A549 (cell line): Measurements from ENCODE around the gene TMPRSS4. TPM values are rescaled to one million over a fixed set of nuclear protein-coding genes. Genes with fewer than 3 reads are reported as not detected.

ENCODE experiments used
- ATAC-seq, 2 experiments: fragments of 200-7000 bp in 1 of 2; fragments of >200 bp in 1 of 2; cut with Nextera tagmentation in 1 of 2; cut with Tn5 transposase in 1 of 2; 3 replicates each; pipeline versions ENCODE4 v1.8.0 to v1.9.1; 2018 to 2020; ENCODE audit warnings: mild to moderate bottlenecking in 1 of 2, moderate library complexity in 1 of 2
- CTCF ChIA-PET: fragments of 300-600 bp; sonication (Branson Sonifier 250); formaldehyde crosslinking; extraction: SDS; loops from one replicate; lab custom pipeline; 2021; ENCODE audit warnings: antibody characterized with exemption, inconsistent platforms; lab: Yijun Ruan, JAX
- POLR2A ChIA-PET: fragments of 350-600 bp; formaldehyde crosslinking; extraction: SDS; loops from one replicate; lab custom pipeline; 2021; ENCODE audit warnings: antibody characterized with exemption, inconsistent platforms; lab: Yijun Ruan, JAX
- DNase-seq, 2 experiments: peaks; one replicate each; pipeline versions ENCODE4 v3.0.0 to v3.0.0-alpha.2; 2011 to 2016; ENCODE audit warnings: low read depth in 1 of 2, low spot score in 1 of 2
- FAIRE-seq: peaks from 2 replicates; lab custom pipeline; 2011; peaks lifted over from hg19 to GRCh38; lab: Jason Lieb, UNC
- H3K27ac ChIP-seq, 2 experiments: fragments of >200 bp; sonication (Bioruptor Twin); formaldehyde crosslinking; 3 replicates each; pipeline ENCODE4 v1.5.1; 2016 to 2017
- H3K4me1 ChIP-seq: fragments of >200 bp; sonication (Bioruptor Twin); formaldehyde crosslinking; 3 replicates; pipeline ENCODE4 v1.6.1; 2016
- H3K4me2 ChIP-seq: fragments of >200 bp; sonication (Bioruptor Twin); formaldehyde crosslinking; 3 replicates; pipeline ENCODE4 v1.6.1; 2016
- H3K4me3 ChIP-seq: fragments of >200 bp; sonication (Bioruptor Twin); formaldehyde crosslinking; 3 replicates; pipeline ENCODE4 v1.5.1; 2016
- H3K9me3 ChIP-seq: fragments of >200 bp; sonication (Bioruptor Twin); formaldehyde crosslinking; 3 replicates; pipeline ENCODE4 v1.6.1; 2016
- CBX2 ChIP-seq: fragments of 200-600 bp; sonication (generic); IDR thresholded peaks from 2 replicates; pipeline ENCODE4 v1.6.1; 2016; ENCODE audit warnings: low read depth, mild to moderate bottlenecking, borderline replicate concordance
- CHD2 ChIP-seq: fragments of 150-350 bp; IDR thresholded peaks from 2 replicates; pipeline ENCODE4 v1.6.1; 2014; ENCODE audit warnings: low read length; ENCODE audit not compliant: partially characterized antibody
- CHD4 ChIP-seq: fragments of 200-600 bp; sonication (generic); IDR thresholded peaks from 2 replicates; pipeline ENCODE4 v1.6.1; 2016; ENCODE audit warnings: antibody characterized with exemption, mild to moderate bottlenecking, borderline replicate concordance
- CTCF ChIP-seq: fragments of >200 bp; sonication (Bioruptor Twin); formaldehyde crosslinking; IDR thresholded peaks from 3 replicates; pipeline ENCODE4 v1.5.1; 2016
- EHF ChIP-seq: fragments of 250-450 bp; sonication (Bioruptor Pico); IDR thresholded peaks from 2 replicates; pipeline ENCODE4 v1.5.0; 2020; ENCODE audit warnings: mild to moderate bottlenecking
- FOSB ChIP-seq: fragments of 250-450 bp; sonication (Bioruptor Pico); IDR thresholded peaks from 2 replicates; pipeline ENCODE4 v1.5.0; 2020; ENCODE audit warnings: mild to moderate bottlenecking, moderate library complexity
- HDAC2 ChIP-seq: fragments of 200-600 bp; sonication (generic); IDR thresholded peaks from 2 replicates; pipeline ENCODE4 v1.6.1; 2016
- HEYL ChIP-seq: fragments of 250-450 bp; sonication (Bioruptor Pico); IDR thresholded peaks from 2 replicates; pipeline ENCODE4 v1.8.0; 2021; ENCODE audit warnings: mild to moderate bottlenecking, moderate library complexity
- HOXA7 ChIP-seq: fragments of 250-450 bp; sonication (Bioruptor Pico); IDR thresholded peaks from 2 replicates; pipeline ENCODE4 v1.5.0; 2020; ENCODE audit warnings: mild to moderate bottlenecking, moderate library complexity
- HOXB13 ChIP-seq: fragments of 250-450 bp; sonication (Bioruptor Pico); IDR thresholded peaks from 2 replicates; pipeline ENCODE4 v1.5.0; 2020; ENCODE audit warnings: low read depth, mild to moderate bottlenecking, moderate library complexity
- JUNB ChIP-seq: fragments of >200 bp; sonication (Bioruptor Twin); formaldehyde crosslinking; IDR thresholded peaks from 2 replicates; pipeline ENCODE4 v1.6.1; 2016
- KDM1A ChIP-seq: fragments of 200-600 bp; sonication (generic); IDR thresholded peaks from 2 replicates; pipeline ENCODE4 v1.6.1; 2016; ENCODE audit warnings: low read depth, mild to moderate bottlenecking
- PHF8 ChIP-seq: fragments of 200-600 bp; sonication (generic); IDR thresholded peaks from 2 replicates; pipeline ENCODE4 v1.6.1; 2016; ENCODE audit warnings: low read depth, mild to moderate bottlenecking, antibody characterized with exemption, moderate library complexity, borderline replicate concordance
- POLR2A ChIP-seq: IDR thresholded peaks from 2 replicates; pipeline ENCODE4 v1.6.1; 2012; ENCODE audit warnings: mild to moderate bottlenecking, low read length
- POLR2AphosphoS2 ChIP-seq: conservative IDR thresholded peaks from 2 replicates; pipeline ENCODE4 v1.6.1; 2012; ENCODE audit warnings: low read length, improper control_type of control experiment, inconsistent platforms
- RAD21 ChIP-seq, 2 experiments: fragments of >200 bp in 1 of 2; sonication (Bioruptor Twin) in 1 of 2; formaldehyde crosslinking in 1 of 2; IDR thresholded peaks in 1 of 2; conservative IDR thresholded peaks in 1 of 2; 2 replicates in 1 of 2; 3 replicates in 1 of 2; pipeline ENCODE4 v1.6.1; 2012 to 2018; ENCODE audit warnings: inconsistent platforms in 1 of 2
- RARB ChIP-seq: fragments of 250-450 bp; sonication (Bioruptor Pico); IDR thresholded peaks from 2 replicates; pipeline ENCODE4 v1.8.0; 2021; ENCODE audit warnings: mild to moderate bottlenecking, moderate library complexity
- RFX5 ChIP-seq: fragments of 450-650 bp; IDR thresholded peaks from 2 replicates; pipeline ENCODE4 v1.7.1; 2014; ENCODE audit warnings: antibody characterized with exemption, mild to moderate bottlenecking, moderate library complexity
- RNF2 ChIP-seq: fragments of 200-600 bp; sonication (generic); IDR thresholded peaks from 2 replicates; pipeline ENCODE4 v1.6.1; 2016; ENCODE audit warnings: low read depth, mild to moderate bottlenecking, antibody characterized with exemption, moderate library complexity, borderline replicate concordance
- SREBF2 ChIP-seq: fragments of 450-650 bp; IDR thresholded peaks from 2 replicates; pipeline ENCODE4 v1.6.1; 2014; ENCODE audit warnings: mild to moderate bottlenecking, moderate library complexity
- ZC3H11A ChIP-seq: fragments of 450-650 bp; IDR thresholded peaks from 2 replicates; pipeline ENCODE4 v1.6.1; 2014; ENCODE audit warnings: antibody characterized with exemption, mild to moderate bottlenecking
- WGBS: methylation state at CpG from one replicate; pipeline ENCODE4 v1.1.6; 2017; ENCODE audit errors: missing lambda C conversion rate; 5-methylcytosine and 5-hydroxymethylcytosine counted together
- polyA plus RNA-seq, 4 experiments: library from polyadenylated mRNA; depleted of rRNA in 3 of 4; stranded (reverse); fragments of >200 nt; fragmentation: RNase III in 1 of 4; extraction: RNeasy Plus Mini Kit Qiagen cat#74134 plus additional on column Dnase treatment in 1 of 4; gene quantifications; 2 replicates in 3 of 4; 3 replicates in 1 of 4; pipeline ENCODE4 v1.2.3, GENCODE V29; 2011 to 2017
- TF ChIP-seq, protein P1 (sequence below): fragments of 450-650 bp; IDR thresholded peaks from 2 replicates; pipeline ENCODE4 v1.6.1; 2014; ENCODE audit warnings: antibody characterized with exemption
- TF ChIP-seq, protein P2 (sequence below): fragments of 200-600 bp; sonication (generic); IDR thresholded peaks from 2 replicates; pipeline ENCODE4 v1.6.1; 2016; ENCODE audit warnings: antibody characterized with exemption, mild to moderate bottlenecking, moderate library complexity

TMPRSS4 gene
- polyA plus RNA-seq, 2 of the 4 experiments (the other 2 are of a cell fraction): not detected

DNA sequence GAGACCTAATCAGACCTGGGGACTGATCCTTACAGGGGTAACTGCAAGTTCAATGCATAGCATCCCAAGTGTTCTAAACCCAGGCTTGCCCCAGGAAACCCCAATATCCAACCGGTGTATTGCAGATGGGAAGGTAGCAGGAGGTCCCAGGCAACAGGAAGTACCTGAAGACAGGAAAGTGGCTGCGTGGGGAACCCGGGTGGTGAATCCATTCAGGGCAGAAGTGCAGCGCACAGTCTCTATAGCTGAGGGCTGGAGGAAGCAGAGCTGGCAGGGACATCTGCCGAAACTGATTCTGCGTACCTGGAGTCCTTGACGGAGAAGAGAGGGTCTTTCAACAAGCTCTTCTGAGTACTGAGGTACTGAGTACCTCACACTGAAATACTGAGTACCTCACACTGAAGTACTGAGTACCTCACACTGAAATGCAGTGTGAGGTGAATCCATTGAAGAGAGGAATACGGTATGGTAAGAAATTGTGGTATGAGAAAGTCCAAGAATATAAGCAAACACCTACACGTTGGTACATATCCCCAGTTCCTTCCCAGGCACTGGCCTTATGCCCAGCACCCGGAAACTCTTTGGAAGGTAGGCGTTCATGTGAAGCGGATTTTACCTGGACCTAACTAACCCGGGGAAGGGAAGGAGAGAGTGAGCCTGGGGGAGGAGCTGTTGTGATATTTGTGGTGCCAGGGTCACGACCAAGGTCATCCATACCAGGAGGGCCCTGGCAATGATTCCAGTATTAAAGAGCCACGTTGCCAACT is 55.7 kb downstream of the TMPRSS4 start (continued):
- TF ChIP-seq CTCF (no peak), HOXB13 (no peak)

GRCh38 chr11:118133816-118134215 is 56.9 kb downstream of the TMPRSS4 start:
- WGBS: 70% methylated on average over 10 of the region's 10 CpGs
- TF ChIP-seq RAD21 (conservative IDR thresholded peaks at IDR 0.05 in 1 of 2, IDR thresholded peaks at IDR 0.05 in 1 of 2): no peak
- TF ChIP-seq, all 56 proteins: peak for 0
- Histone ChIP-seq H3K9me3 (no peaks in the 10 kb centered on the region), H3K4me2 (no peak overlapping the region), H3K27ac (no peak overlapping the region), H3K4me1 (no peaks in the 10 kb centered on the region), H3K4me3 (no peak overlapping the region)
- ChIA-PET POLR2A (no interaction called here), CTCF (interaction anchor here (0.6 to 2.6 kb wide), 3 partner anchors 11 to 57 kb away, joined by 3 to 15 read pairs (median 3); no protein-coding TSS in a partner anchor)
- no peak for DNase-seq
- ATAC-seq: no peak
- no peak for FAIRE-seq

DNA sequence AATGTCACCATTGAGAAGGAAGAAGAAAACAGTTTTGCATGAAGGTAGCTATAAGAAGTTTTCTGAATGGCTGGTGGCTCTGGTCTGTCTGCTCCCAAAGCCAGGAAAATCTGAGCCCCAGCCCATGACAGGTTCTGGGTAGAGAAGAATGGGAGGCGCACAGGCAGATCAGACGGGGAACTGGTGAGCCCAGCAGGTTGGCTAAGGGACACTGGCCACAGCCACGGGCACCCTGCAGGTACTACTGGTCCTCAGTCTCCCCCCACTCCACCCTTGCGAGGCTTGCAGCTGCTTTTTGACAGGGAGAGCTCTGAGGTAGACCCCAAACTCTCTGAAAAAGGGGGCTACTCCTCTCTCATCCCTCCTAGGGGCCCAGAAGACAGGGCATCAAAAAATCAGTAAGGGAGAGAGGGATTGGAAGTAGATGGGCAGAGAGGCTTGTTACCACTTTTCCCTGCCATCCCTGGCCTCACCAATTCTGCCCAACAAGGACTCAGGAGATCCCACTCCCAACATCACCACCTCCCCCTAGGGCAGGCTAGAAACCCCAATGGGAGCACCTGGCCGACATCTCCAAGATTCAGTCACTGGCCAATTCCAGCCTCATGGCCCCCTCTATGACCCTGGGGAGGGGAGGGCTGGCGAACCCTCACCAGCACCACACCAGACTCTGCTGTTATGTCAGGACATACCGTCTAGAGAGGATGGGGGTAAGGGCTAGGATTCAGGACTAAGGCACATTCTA is 58.3 kb downstream of the TMPRSS4 start:
- no peak overlapping the region for H3K4me3 ChIP-seq
- TF ChIP-seq FOSB (no peak), HOXA7 (CRISPR knock-in tag) (no peak), SREBF2 (no peak)
- no peak for FAIRE-seq
- ChIA-PET CTCF (interaction anchor here (1.1 to 2.6 kb wide), 2 partner anchors 9 to 36 kb away, joined by 3 to 15 read pairs; no protein-coding TSS in a partner anchor), POLR2A (no interaction called here)
- H3K4me1 ChIP-seq: no peaks in the 10 kb centered on the region
- DNase-seq: no peak
- no peak overlapping the region for H3K27ac ChIP-seq
- WGBS: 31% methylated on average over 4 of the region's 7 CpGs
- ATAC-seq: no peak
- H3K9me3 ChIP-seq: no peaks in the 10 kb centered on the region
- H3K4me2 ChIP-seq: no peak overlapping the region

DNA sequence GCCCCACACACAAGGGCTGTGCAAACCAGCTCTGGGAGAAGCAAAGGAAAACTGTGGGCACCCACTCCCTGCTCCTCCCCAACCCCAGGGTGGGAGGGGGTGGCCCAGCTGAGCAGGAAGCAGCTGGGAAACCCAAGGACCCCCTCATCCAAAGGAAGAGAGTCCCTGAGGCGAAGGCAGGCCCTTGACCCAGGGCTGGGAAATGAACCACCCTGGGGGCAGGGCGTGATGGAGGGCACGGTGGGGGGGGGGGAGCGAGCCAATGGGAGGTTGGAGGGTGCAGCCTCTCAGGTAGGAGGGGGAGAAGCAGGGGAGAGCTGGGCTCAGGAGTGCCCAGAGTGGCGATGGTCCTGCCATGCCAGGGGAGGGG is 58.9 kb downstream of the TMPRSS4 start:
- H3K4me2 ChIP-seq: no peak overlapping the region
- FAIRE-seq (no peak), DNase-seq (no peak), ATAC-seq (no peak)
- no peaks in the 10 kb centered on the region for H3K9me3 ChIP-seq
- ChIA-PET CTCF (interaction anchor here (0.7 to 2.6 kb wide), 2 partner anchors 9 kb away, joined by 4 to 15 read pairs; no protein-coding TSS in a partner anchor), POLR2A (no interaction called here)
- no peak overlapping the region for H3K27ac ChIP-seq
- H3K4me1 ChIP-seq: no peaks in the 10 kb centered on the region
- H3K4me3 ChIP-seq: no peak overlapping the region
- WGBS: no CpG with 5 or more reads among the region's 5 CpGs
- TF ChIP-seq, protein P1, sequence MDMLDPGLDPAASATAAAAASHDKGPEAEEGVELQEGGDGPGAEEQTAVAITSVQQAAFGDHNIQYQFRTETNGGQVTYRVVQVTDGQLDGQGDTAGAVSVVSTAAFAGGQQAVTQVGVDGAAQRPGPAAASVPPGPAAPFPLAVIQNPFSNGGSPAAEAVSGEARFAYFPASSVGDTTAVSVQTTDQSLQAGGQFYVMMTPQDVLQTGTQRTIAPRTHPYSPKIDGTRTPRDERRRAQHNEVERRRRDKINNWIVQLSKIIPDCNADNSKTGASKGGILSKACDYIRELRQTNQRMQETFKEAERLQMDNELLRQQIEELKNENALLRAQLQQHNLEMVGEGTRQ: no peak
- TF ChIP-seq HEYL (no peak), EHF (CRISPR knock-in tag) (no peak), KDM1A (no peak), POLR2AphosphoS2 (no peak), HDAC2 (no peak), CHD2 (no peak), JUNB (no peak), ZC3H11A (no peak), PHF8 (no peak), POLR2A (no peak), RFX5 (no peak), CHD4 (no peak), RARB (CRISPR knock-in tag) (no peak), HOXA7 (CRISPR knock-in tag) (no peak), CBX2 (no peak), RNF2 (no peak)
- TF ChIP-seq, protein P2, sequence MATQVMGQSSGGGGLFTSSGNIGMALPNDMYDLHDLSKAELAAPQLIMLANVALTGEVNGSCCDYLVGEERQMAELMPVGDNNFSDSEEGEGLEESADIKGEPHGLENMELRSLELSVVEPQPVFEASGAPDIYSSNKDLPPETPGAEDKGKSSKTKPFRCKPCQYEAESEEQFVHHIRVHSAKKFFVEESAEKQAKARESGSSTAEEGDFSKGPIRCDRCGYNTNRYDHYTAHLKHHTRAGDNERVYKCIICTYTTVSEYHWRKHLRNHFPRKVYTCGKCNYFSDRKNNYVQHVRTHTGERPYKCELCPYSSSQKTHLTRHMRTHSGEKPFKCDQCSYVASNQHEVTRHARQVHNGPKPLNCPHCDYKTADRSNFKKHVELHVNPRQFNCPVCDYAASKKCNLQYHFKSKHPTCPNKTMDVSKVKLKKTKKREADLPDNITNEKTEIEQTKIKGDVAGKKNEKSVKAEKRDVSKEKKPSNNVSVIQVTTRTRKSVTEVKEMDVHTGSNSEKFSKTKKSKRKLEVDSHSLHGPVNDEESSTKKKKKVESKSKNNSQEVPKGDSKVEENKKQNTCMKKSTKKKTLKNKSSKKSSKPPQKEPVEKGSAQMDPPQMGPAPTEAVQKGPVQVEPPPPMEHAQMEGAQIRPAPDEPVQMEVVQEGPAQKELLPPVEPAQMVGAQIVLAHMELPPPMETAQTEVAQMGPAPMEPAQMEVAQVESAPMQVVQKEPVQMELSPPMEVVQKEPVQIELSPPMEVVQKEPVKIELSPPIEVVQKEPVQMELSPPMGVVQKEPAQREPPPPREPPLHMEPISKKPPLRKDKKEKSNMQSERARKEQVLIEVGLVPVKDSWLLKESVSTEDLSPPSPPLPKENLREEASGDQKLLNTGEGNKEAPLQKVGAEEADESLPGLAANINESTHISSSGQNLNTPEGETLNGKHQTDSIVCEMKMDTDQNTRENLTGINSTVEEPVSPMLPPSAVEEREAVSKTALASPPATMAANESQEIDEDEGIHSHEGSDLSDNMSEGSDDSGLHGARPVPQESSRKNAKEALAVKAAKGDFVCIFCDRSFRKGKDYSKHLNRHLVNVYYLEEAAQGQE: no peak
